ENCODE results near the gene COL25A1.

Gene COL25A1

DNA sequence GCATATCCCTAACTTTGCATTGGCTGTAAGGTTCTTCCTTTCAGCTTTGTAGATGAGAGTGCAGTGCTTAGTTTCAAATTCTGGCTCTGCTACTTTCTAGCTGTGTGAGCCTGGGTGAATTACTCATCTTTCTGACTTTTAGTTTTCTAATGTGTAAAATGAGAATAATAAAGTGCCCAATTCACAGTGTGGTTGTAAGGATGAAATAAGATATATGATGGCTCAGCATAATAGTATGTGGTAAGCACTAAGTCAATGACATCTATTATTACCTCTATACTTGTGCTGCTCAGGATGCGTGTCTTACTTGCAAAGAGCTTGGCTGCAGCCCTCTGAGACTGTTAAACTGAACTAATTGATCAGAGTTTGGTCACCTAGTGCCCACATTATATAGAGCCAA is 509.0 kb downstream of the COL25A1 start:
- no peak for DNase-seq

DNA sequence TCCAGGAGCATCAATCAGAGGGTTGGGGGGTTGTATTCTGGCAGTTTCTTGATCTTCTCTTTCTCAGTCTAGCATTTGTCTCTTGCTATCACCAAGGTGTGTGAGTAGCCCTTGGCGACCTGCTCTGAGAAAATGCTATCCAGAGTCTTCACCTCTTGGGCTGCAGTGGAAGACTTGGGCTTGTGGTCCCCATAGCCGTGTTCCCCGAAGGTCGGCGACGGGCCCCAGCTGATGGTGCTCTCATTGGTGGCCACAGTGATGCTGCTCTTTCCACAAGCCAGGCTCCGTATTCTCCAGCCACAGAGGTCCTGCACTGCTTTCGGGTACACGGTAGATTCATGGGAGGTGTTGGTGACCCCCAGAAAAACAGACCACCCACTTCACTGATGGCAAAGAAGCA is 513.7 kb downstream of the COL25A1 start:
- no peak for DNase-seq

DNA sequence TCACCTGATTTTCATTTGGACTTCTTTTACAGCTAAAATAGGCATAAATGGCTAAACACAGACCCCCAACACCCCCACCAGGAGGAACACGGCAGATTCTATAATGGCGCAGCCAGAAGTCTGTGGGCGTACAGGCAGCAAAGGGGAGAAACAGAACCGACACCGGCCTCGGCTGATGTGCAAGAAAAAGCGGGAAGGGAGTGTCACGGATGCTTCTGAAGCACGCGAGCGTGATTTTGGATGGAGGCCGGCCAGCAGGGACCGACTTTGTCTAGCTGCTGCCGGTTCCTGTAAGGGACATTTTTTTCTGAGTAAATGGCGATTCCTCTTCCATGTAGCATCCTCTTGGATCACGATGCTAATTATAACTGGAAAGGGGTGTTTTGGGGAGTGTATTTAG is 514.7 kb downstream of the COL25A1 start:
- DNase-seq, result no peak

DNA sequence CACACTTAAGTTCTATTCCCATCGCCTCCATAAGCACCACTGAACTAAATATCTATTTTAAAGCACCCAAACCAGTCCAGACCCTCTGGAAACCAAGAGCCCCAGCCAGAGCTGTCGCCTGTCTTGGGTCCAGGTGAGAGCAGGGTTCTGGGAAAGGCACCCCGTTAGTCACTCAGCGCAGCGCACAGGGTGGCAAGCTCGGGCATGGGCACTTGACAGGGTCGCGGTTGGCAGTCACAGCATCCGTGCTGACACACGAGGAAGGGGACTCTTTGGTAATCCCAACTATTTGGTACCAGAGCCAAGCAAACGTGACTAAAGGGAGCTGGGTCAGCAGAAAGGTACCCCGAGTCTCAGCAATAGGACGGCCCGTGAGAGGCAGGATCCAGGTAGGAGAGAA is 515.4 kb downstream of the COL25A1 start:
- no peak for DNase-seq

DNA sequence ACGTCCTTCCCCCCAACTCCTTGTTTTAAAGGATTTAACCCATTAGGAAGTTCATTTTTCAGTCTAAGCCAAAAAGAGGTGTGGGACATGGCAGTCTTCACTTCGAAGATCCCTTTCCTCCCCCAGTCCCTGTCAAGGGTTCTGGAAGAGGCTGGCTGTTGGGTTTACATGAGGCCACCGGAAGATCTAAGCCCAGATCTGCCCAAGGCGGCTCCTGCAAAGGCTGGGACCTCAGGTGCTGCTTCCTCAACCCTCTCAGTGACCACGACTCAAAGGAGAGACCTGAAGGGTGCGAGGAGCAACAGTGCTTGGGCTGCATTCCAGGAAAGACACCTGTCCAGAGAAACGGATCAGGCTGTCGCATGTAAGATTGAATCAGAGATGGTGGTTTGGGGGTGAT is 516.1 kb downstream of the COL25A1 start:
- no peak for DNase-seq

DNA sequence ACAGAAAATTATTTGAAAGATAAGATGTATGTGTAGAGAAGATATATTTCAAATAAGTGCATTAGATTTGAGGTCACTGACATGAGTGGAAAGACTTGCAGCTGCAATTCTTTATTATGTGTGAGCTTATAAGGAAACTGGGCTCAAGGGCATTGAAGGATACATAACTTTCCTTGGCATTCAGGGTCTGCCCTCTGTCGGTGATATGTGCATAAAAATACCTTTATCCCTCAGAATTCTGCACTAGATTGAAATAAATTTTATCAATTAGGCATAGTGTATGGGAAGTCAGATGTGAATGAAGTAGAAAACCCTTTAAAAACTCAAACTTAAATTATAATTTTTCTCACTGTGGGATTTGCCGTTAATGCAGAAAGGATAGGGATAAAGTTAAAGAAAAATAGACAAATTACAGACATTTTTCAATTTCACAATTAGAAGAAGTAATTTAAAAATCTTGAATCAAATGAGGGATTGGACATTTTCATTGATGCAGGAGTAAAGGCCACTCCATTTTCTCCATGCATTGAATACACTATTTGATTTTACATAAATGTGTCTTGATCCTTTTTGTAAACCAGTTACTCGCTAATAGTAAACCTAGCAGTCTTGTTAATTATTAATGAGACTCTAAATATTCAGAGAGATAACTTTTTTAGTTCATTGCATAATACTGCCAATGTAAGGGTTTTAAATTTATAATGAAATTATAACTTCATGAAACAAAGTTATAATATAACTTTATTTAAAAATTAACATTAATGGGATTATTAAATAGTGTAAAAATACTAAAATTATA is 518.6 kb downstream of the COL25A1 start:
- peak; percentile 21 for DNase-seq

DNA sequence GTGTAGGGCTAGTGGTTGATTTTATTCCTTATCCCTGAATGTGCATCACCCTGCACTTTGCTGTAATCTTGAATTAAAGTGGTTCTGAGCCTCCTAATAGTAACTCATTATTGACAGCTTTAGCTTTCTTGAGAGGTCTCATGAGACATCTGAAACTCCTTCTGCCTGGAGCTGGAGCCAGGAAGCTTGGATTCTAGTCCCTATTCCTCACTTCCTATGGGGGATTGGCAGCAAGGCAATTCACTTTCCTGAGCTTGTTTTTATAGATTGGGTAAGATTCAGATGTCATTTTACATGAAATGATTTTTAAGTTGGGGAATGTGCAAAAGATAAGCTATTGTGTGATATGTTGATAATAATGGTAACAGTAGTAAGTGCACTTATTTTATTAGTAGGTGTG is 522.5 kb downstream of the COL25A1 start:
- DNase-seq, result no peak

DNA sequence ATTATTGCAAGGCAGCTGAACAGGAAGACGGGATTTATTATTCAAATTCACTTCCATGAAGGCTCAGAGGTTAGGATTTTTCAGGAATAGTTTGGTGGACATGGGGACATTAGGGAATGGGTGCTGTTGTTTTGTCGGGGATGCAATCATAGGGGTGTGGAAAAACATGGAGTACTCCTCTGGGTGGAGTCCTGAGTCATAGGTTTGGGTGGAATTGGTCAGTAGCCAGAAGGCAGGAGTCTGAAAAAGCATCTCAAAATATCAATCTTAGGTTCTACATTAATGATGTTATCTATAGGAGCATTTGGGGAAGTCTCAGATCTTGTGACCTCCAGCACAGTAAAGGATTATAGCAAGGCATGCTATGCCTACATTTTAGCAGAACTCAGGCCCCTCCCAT is 525.1 kb downstream of the COL25A1 start:
- no peak for DNase-seq

DNA sequence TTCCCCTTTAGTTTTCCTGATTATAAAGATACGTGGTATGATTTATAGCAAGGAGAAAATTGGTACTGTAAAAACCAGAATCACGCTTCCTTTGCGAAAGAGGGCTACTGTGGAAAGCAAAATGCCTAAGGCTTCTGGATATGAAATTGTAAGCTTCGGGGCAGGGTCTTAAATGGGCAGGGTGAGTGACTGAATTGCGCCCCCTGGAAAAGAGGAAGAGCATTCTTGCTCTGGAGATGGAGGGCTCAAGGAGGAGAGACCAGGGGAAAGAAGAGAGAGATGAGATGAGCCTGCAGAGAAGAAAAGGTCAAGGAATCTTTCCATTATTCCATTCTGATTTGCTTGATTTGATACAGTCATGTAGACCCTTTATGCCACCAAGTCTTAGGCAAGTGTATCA is 526.5 kb downstream of the COL25A1 start:
- DNase-seq, result no peak

DNA sequence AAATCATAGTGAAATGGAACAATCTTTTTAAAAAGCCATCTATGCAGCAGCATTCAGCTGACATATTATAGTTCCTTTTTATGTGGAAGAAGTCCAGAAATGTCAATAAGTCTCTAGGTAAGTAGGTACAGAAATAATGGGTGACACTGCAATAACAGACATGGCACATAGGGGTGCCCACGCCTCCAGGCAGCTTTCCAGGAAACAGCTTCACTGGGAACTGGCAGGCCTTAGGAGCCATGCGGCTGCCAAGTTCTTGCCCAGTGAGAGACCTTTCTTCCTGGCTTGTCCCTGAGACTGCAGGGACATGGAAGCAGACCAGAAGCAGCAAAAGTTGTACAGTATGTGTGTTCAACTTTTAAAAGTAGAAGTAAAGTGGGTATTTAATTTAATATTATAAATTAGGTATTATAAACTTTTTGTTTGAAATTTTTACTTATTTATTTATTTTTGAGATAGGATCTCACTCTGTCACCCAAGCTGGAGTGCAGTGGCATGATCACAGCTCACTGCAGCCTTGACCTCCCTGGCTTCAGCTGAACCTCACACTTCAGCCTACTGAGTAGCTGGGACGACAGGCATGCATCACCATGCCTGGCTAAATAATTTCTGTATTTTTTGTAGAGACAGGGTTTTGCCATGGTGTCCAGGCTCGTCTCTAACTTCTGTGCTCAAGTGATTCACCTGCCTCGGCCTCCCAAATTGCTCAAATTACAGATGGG is 527.5 kb downstream of the COL25A1 start:
- peak; percentile 35 for DNase-seq

DNA sequence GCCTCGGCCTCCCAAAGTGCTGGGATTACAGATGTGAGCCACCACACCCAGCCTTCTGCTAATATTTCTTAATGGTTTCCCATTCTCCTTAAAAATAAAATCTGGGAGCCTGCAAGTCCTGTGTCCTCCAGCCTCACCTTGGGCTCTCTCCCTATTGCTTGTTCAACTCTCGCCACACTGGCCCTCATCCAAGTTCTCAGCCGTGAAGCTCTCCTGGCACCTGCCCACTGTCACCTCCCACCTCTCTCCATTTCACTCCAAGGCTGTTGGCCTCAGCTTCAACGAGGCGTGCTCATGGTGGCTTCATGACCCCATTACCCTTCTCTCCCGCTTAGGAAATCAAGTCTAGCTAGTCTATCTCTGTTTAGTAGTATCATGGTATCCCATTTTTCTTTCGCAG is 530.1 kb downstream of the COL25A1 start:
- no peak for DNase-seq

DNA sequence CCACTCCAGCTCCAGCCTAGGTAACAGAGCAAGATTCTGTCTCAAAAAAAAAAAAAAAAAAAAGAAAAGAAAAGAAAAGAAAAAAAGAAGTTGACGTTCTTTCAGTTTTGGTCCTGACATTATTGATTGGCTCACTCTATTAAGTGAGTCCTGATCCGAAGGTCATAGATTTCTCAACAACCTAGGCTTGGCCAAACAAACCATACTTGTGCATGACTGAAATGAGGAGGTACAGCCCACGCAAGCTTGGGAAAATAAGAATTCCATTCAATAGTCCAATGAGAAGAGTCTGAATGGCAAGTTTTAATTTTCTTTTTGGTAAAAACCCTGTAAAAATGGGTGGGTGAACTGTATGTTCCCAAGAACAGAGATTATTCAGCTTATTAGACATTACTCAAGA is 536.4 kb downstream of the COL25A1 start:
- no peak for DNase-seq

DNA sequence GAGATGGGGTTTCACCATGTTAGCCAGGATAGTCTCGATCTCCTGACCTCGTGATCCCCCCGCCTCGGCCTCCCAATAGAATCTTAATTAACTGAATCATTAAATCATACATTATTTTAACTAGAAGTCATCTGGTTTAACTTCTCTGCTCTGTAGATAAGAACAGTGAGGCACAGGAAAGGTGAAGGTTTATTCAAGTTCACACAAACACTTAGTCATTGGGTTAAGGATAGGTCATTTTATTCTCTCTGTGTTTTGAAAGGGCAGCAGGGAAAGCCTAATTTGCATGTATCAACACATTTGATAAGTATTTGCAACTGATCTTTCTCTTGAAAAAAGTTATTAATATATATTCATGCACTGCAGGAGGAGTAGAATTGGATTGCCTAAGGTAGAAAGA is 538.5 kb downstream of the COL25A1 start:
- no peak for DNase-seq

DNA sequence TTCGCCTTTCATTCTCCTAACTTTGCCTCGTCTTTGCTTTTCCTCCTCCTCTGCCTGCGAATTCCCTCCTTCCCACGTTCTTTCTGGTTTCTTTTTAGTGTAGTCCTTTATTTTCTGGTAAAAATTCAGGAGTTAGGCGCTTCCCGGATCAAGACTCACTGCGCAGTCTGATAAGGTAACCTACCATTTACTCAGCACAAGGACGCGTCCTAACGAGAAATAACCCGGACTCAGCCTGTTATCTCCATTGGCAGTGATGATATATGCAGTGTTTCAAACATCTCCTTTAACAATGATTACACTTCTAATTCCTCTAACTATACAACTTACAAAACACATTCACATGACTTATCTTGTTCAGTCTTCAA is 539.2 kb downstream of the COL25A1 start:
- peak; percentile 39 for DNase-seq

DNA sequence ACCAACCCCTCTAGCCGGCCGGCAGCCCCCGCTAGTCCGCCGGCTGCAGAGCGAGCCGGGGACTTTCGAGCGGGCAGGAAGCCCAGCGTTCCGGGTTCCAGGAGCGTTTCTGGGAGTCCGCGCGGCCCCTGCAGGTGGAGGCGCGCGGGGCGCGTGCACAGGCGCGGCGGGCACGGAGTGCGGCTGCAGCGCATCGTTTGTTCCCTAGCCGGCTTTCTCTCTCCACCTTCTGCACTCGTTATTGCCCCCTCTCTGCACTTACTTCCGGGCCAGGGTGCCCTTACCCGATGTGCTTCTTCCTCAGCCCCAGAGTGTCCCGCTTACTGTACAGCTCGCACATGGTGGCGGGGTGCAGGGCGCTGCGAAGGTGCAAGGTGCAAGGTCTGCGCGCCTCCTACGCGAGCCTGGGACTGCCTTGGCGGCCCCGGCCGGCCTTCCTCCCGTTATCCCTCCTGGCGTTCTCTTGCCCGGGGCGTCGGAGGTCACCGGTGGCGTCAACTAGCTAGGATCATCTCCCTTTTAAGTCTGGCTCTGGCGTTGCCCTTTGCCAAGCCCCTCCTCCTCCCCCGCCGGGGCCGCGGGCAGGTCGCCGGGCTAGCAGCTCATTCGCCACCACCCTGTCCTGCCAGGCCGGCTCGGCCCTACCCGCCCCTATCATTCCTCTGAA is 539.8 kb downstream of the COL25A1 start, which contains the start of gene ETNPPL:
Gene ETNPPL (minus strand): TSS at position 495 of the 667 bp plus-strand sequence. CDS start 155 bp downstream, at position 340.
- DNase-seq, result peak; percentile 2

Data from hematopoietic multipotent progenitor cell treated with erythropoietin and hydrocortisone succinate and interleukin-3 and kit ligand, for 8 days (in vitro differentiated cells).